Body of pancreas (tissue), 4 donors: ENCODE measurements around the gene NR3C2. TPM values are rescaled to one million over a fixed set of nuclear protein-coding genes. Genes with fewer than 3 reads are reported as not detected.

Experiments
- ATAC-seq: fragments of 150-250 bp; one replicate; pipeline ENCODE4 v1.9.1; 2016
- DNase-seq, 4 donors: peaks; one replicate each; pipeline ENCODE4 v3.0.0-alpha.2; 2019
- H3K27ac ChIP-seq, 4 donors: fragments of 200-600 bp; sonication (generic); 1 replicate in 3 of 4; 2 replicates in 1 of 4; pipeline versions ENCODE4 v1.5.1 to v1.6.1; 2016 to 2019; ENCODE audit warnings: mild to moderate bottlenecking in 1 of 4, mixed read lengths in 1 of 4, moderate library complexity in 1 of 4
- H3K27me3 ChIP-seq, 2 donors: fragments of 200-600 bp; sonication (generic); one replicate each; pipeline ENCODE4 v1.6.0; 2016; ENCODE audit warnings: mild to moderate bottlenecking in 1 of 2
- H3K36me3 ChIP-seq, 2 donors: fragments of 200-600 bp; sonication (generic); replicated peaks in 1 of 2; 2 replicates each; pipeline ENCODE4 v1.5.1; 2016; ENCODE audit warnings: low read depth in 2 of 2; ENCODE audit not compliant: insufficient read depth in 1 of 2
- H3K4me1 ChIP-seq: fragments of 200-600 bp; sonication (generic); one replicate; pipeline ENCODE4 v1.6.0; 2016
- H3K4me3 ChIP-seq, 2 donors: fragments of 200-600 bp; sonication (generic); 1 replicate in 1 of 2; 2 replicates in 1 of 2; pipeline ENCODE4 v1.5.1; 2016 to 2019
- H3K9me3 ChIP-seq, 3 donors: fragments of 200-600 bp; sonication (generic); 1 replicate in 2 of 3; 2 replicates in 1 of 3; pipeline ENCODE4 v1.5.1; 2016
- POLR2A ChIP-seq, 3 donors: fragments of 450-650 bp; IDR thresholded peaks; one replicate each; pipeline ENCODE4 v1.6.1; 2016; ENCODE audit warnings: antibody characterized with exemption in 3 of 3, mild to moderate bottlenecking in 2 of 3
- WGBS, 2 donors: methylation state at CpG; one replicate each; pipeline ENCODE4 v1.1.5; 2017; 5-methylcytosine and 5-hydroxymethylcytosine counted together
- intact Hi-C: fragments of 100-400 bp; cut with DNase I; formaldehyde crosslinking; loops from one replicate; pipeline ENCODE4 v1.15.1; 2023
- total RNA-seq, 2 donors: library from RNA; depleted of rRNA; stranded (reverse); fragments of >200 nt; gene quantifications; one replicate each; pipeline ENCODE4 v1.1.0, GENCODE V29; 2016
- TF ChIP-seq, protein P1 (sequence below), 7 experiments: fragments of 450-650 bp in 4 of 7; fragments of 200-600 bp in 3 of 7; sonication (generic) in 3 of 7; IDR thresholded peaks; one replicate each; pipeline ENCODE4 v1.5.1; 2016 to 2019; ENCODE audit warnings: antibody characterized with exemption in 7 of 7

NR3C2 gene
- total RNA-seq, 2 donors from 2014 or later = 14.8 to 18.8 TPM

- Histone ChIP-seq H3K27ac (no peak overlapping the region), H3K27me3 (no peaks in the 10 kb centered on the region), H3K4me3 (no peak overlapping the region), H3K9me3 (no peaks in the 10 kb centered on the region), H3K36me3 (no peaks in the 10 kb centered on the region), H3K4me1 (no peaks in the 10 kb centered on the region)
- no peak for DNase-seq
- 86 to 91% methylated on average over 4 of the region's 4 CpGs for WGBS, 2 donors
- TF ChIP-seq, protein P1, sequence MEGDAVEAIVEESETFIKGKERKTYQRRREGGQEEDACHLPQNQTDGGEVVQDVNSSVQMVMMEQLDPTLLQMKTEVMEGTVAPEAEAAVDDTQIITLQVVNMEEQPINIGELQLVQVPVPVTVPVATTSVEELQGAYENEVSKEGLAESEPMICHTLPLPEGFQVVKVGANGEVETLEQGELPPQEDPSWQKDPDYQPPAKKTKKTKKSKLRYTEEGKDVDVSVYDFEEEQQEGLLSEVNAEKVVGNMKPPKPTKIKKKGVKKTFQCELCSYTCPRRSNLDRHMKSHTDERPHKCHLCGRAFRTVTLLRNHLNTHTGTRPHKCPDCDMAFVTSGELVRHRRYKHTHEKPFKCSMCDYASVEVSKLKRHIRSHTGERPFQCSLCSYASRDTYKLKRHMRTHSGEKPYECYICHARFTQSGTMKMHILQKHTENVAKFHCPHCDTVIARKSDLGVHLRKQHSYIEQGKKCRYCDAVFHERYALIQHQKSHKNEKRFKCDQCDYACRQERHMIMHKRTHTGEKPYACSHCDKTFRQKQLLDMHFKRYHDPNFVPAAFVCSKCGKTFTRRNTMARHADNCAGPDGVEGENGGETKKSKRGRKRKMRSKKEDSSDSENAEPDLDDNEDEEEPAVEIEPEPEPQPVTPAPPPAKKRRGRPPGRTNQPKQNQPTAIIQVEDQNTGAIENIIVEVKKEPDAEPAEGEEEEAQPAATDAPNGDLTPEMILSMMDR (IDR thresholded peaks at IDR 0.05) = no peak
- TF ChIP-seq POLR2A (IDR thresholded peaks at IDR 0.05) = no peak
- ATAC-seq = no peak
- intact Hi-C loops = no loop called here
Observed at GRCh38 chr4:148151806-148152205, 290.4 kb downstream of the NR3C2 start.

DNA sequence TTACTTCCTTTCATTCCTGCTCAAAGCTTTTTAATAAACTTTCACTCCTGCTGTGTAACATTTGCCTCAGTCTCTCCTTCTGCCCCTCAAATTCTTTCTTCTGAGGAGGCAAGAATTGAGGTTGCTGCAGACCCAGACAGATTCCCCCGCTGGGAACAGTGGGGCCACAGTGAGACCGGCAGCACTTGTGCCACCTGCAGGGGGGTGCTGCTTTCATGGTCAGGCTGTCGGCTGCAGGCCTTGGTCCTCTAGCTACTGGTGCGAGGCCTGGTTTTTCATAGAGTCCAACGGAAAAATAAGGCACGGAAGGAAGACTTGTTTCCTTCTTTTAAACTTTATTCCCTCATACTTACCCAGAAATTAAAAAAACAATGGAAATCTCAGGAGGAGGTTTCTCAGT, 296.7 kb downstream of the NR3C2 start:
- Histone ChIP-seq H3K27me3 (no peaks in the 10 kb centered on the region), H3K4me1 (no peaks in the 10 kb centered on the region), H3K27ac (no peak overlapping the region), H3K9me3 (no peaks in the 10 kb centered on the region), H3K4me3 (no peak overlapping the region), H3K36me3 (no peaks in the 10 kb centered on the region)
- DNase-seq = no peak
- intact Hi-C loops = no loop called here
- WGBS, 2 donors = 88 to 93% methylated on average over 6 of the region's 6 CpGs
- TF ChIP-seq, protein P1 (IDR thresholded peaks at IDR 0.05) = no peak
- no peak for TF ChIP-seq POLR2A (IDR thresholded peaks at IDR 0.05)
- ATAC-seq = no peak

GRCh38 chr4:148143174-148143573, 299.0 kb downstream of the NR3C2 start:
- no peak for TF ChIP-seq POLR2A (IDR thresholded peaks at IDR 0.05)
- TF ChIP-seq, protein P1 (IDR thresholded peaks at IDR 0.05) = no peak
- DNase-seq (no peak), ATAC-seq (no peak)
- Histone ChIP-seq H3K27me3 (no peaks in the 10 kb centered on the region), H3K27ac (no peak overlapping the region), H3K4me3 (no peak overlapping the region), H3K9me3 (no peaks in the 10 kb centered on the region), H3K4me1 (no peaks in the 10 kb centered on the region), H3K36me3 (no peaks in the 10 kb centered on the region)
- WGBS, 2 donors = 79 to 92% methylated on average over 4 of the region's 4 CpGs
- intact Hi-C loops = no loop called here

DNA sequence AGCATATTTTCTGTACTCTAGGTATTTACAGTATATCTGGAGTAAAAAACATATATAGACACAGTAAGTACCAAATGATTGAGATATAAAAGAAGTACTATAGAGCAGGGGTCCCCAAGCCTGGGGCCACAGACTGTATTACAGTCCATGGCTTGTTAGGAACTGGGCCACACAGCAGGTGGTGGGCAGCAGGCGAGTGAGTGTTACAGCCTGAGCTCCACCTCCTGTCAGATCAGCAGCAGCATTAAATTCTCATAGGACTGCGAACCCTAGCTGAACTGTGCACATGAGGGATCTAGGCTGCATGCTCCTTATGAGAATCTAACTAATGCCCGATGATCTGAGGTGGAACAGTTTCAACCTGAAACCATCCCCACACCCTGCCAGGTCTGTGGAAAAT, 300.7 kb downstream of the NR3C2 start:
- no peaks in the 10 kb centered on the region for H3K27me3 ChIP-seq
- TF ChIP-seq, protein P1 (IDR thresholded peaks at IDR 0.05) = no peak
- no peak for TF ChIP-seq POLR2A (IDR thresholded peaks at IDR 0.05)
- no peak overlapping the region for H3K27ac ChIP-seq
- no peak for ATAC-seq
- H3K9me3 ChIP-seq = no peaks in the 10 kb centered on the region
- DNase-seq = no peak
- WGBS, 2 donors = 95 to 97% methylated on average over 3 of the region's 3 CpGs
- no peaks in the 10 kb centered on the region for H3K4me1 ChIP-seq
- no peak overlapping the region for H3K4me3 ChIP-seq
- intact Hi-C loops = no loop called here
- no peaks in the 10 kb centered on the region for H3K36me3 ChIP-seq

GRCh38 chr4:148126825-148127224, 315.4 kb downstream of the NR3C2 start:
- Histone ChIP-seq H3K36me3 (no peaks in the 10 kb centered on the region), H3K9me3 (peaks cover 0 to 9% (median 0%) of the 10 kb centered on the region in 3 donors), H3K4me3 (no peak overlapping the region), H3K27me3 (no peaks in the 10 kb centered on the region), H3K4me1 (no peaks in the 10 kb centered on the region), H3K27ac (no peak overlapping the region)
- no peak for DNase-seq
- TF ChIP-seq, protein P1 (IDR thresholded peaks at IDR 0.05) = no peak
- TF ChIP-seq POLR2A (IDR thresholded peaks at IDR 0.05) = no peak
- intact Hi-C loops = no loop called here
- ATAC-seq = no peak
- WGBS, 2 donors = 94 to 100% methylated on average over 1 of the region's 1 CpG
